Ishikawa (cell line): Measurements from ENCODE around the gene WDR6.

Experiments used
- CEBPB ChIP-seq: IDR thresholded peaks from 2 replicates; pipeline ENCODE4 v1.6.1; 2012
- CREB1 ChIP-seq: IDR thresholded peaks from 2 replicates; pipeline ENCODE4 v1.6.1; 2012; ENCODE audit warnings: low read depth
- EGR1 ChIP-seq: IDR thresholded peaks from 2 replicates; pipeline ENCODE4 v1.6.1; 2012
- EP300 ChIP-seq: IDR thresholded peaks from 2 replicates; pipeline ENCODE4 v1.6.1; 2012; ENCODE audit warnings: borderline replicate concordance
- FOXM1 ChIP-seq: IDR thresholded peaks from 2 replicates; pipeline ENCODE4 v1.6.1; 2012; ENCODE audit warnings: low read depth, borderline replicate concordance
- MAX ChIP-seq: IDR thresholded peaks from 2 replicates; pipeline ENCODE4 v1.6.1; 2012
- RAD21 ChIP-seq: IDR thresholded peaks from 2 replicates; pipeline ENCODE4 v1.6.1; 2012; ENCODE audit warnings: low read depth
- TAF1 ChIP-seq: IDR thresholded peaks from 2 replicates; pipeline ENCODE4 v1.6.1; 2012; ENCODE audit warnings: low read depth, mild to moderate bottlenecking
- TCF12 ChIP-seq: IDR thresholded peaks from 2 replicates; pipeline ENCODE4 v1.6.1; 2012; ENCODE audit warnings: low read depth
- TEAD4 ChIP-seq: IDR thresholded peaks from 2 replicates; pipeline ENCODE4 v1.6.1; 2012
- YY1 ChIP-seq: IDR thresholded peaks from 2 replicates; pipeline ENCODE4 v1.6.1; 2012; ENCODE audit warnings: low read depth
- ZBTB7A ChIP-seq: IDR thresholded peaks from 2 replicates; pipeline ENCODE4 v1.6.1; 2012; ENCODE audit warnings: low read depth
- TF ChIP-seq, protein P1 (sequence below): IDR thresholded peaks from 2 replicates; pipeline ENCODE4 v1.6.1; 2012; ENCODE audit warnings: low read depth, mild to moderate bottlenecking
- TF ChIP-seq, protein P2 (sequence below): IDR thresholded peaks from 2 replicates; pipeline ENCODE4 v1.6.1; 2012

DNA sequence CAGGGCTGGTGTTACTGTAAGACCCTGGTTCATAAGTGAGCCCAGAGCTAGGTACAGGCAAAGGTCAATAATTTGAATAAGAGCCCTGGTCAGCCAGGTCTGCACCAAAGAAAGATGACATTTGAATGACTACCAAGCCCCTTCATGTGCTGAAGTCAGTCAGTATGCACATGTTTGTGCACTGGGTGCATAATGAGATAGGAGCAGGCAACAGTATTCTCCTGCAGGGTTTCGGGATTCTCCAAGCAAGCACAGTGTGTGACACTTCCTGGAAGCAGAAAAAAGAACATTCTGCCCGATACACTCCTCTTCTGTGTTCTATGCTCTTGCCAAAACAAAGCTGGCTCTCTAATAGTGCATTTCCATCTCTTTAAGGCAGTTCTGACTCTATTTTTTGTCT, 27.5 kb downstream of the WDR6 start:
- TF ChIP-seq YY1 (no peak), MAX (no peak), TCF12 (no peak), FOXM1 (no peak), EP300 (no peak), ZBTB7A (no peak), RAD21 (no peak), CEBPB (no peak), TAF1 (no peak), CREB1 (no peak), TEAD4 (no peak), EGR1 (no peak)
- TF ChIP-seq, protein P1, sequence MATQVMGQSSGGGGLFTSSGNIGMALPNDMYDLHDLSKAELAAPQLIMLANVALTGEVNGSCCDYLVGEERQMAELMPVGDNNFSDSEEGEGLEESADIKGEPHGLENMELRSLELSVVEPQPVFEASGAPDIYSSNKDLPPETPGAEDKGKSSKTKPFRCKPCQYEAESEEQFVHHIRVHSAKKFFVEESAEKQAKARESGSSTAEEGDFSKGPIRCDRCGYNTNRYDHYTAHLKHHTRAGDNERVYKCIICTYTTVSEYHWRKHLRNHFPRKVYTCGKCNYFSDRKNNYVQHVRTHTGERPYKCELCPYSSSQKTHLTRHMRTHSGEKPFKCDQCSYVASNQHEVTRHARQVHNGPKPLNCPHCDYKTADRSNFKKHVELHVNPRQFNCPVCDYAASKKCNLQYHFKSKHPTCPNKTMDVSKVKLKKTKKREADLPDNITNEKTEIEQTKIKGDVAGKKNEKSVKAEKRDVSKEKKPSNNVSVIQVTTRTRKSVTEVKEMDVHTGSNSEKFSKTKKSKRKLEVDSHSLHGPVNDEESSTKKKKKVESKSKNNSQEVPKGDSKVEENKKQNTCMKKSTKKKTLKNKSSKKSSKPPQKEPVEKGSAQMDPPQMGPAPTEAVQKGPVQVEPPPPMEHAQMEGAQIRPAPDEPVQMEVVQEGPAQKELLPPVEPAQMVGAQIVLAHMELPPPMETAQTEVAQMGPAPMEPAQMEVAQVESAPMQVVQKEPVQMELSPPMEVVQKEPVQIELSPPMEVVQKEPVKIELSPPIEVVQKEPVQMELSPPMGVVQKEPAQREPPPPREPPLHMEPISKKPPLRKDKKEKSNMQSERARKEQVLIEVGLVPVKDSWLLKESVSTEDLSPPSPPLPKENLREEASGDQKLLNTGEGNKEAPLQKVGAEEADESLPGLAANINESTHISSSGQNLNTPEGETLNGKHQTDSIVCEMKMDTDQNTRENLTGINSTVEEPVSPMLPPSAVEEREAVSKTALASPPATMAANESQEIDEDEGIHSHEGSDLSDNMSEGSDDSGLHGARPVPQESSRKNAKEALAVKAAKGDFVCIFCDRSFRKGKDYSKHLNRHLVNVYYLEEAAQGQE, result no peak
- TF ChIP-seq, protein P2, sequence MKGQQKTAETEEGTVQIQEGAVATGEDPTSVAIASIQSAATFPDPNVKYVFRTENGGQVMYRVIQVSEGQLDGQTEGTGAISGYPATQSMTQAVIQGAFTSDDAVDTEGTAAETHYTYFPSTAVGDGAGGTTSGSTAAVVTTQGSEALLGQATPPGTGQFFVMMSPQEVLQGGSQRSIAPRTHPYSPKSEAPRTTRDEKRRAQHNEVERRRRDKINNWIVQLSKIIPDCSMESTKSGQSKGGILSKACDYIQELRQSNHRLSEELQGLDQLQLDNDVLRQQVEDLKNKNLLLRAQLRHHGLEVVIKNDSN, result no peak
